ENCODE data around the gene PAPPA. TPM values are rescaled to one million over a fixed set of nuclear protein-coding genes. Genes with fewer than 3 reads are reported as not detected.

The PAPPA gene
- total RNA-seq, 1 experiment from 2014 or later, result 0.17 TPM

- no peak overlapping the region for H4K91ac ChIP-seq (ENCODE audit: insufficient read length, low read depth, low read length)
- H2BK12ac ChIP-seq (ENCODE audit: insufficient read length, low read depth, low read length), result no peak overlapping the region
- no peak overlapping the region for H3K9ac ChIP-seq (ENCODE audit: extremely low read depth, insufficient read length, low read length)
- H3K4me1 Mint-ChIP-seq, result peaks cover 4 to 10% of the 10 kb centered on the region in 2 experiments; a peak in 3 of 4 replicates
- H3K27me3 Mint-ChIP-seq (ENCODE audit: low read depth), result peaks cover 12% of the 10 kb centered on the region
- H3K27me3 ChIP-seq (ENCODE audit: insufficient read depth, low read length), result no peaks in the 10 kb centered on the region
- no peak overlapping the region for H3K4me3 Mint-ChIP-seq
- H3K56ac ChIP-seq (ENCODE audit: insufficient read length, low read depth, low read length), result no peak overlapping the region
- H4K5ac ChIP-seq (ENCODE audit: insufficient read length, low read depth, low read length), result no peak overlapping the region
- no peak overlapping the region for H2BK20ac ChIP-seq (ENCODE audit: low read depth, low read length, poor library complexity, severe bottlenecking)
- no peak overlapping the region for H2BK120ac ChIP-seq (ENCODE audit: low read depth, low read length, poor library complexity, severe bottlenecking)
- no peaks in the 10 kb centered on the region for H3K79me1 ChIP-seq (ENCODE audit: insufficient read depth, low read depth, low read length, poor library complexity, severe bottlenecking)
- H3K27ac Mint-ChIP-seq, result no peak overlapping the region; a peak in 1 of 7 replicates
- H4K20me1 ChIP-seq (ENCODE audit: control insufficient read depth, insufficient read depth, insufficient read length), result no peaks in the 10 kb centered on the region
- no peak overlapping the region for H3K18ac ChIP-seq (ENCODE audit: insufficient read length, low read depth, low read length)
- H3K36me3 Mint-ChIP-seq (ENCODE audit: insufficient read depth in 1 of 3, low read depth in 3 of 3), result no peaks in the 10 kb centered on the region
- H2BK15ac ChIP-seq (ENCODE audit: low read depth, low read length), result no peak overlapping the region
- H4K8ac ChIP-seq (replicated peaks; ENCODE audit: insufficient read length, low read depth, low read length), result no peak overlapping the region
- H2AK5ac ChIP-seq (ENCODE audit: insufficient read length, low read length), result no peak overlapping the region
- no CpG with 5 or more reads among the region's 6 CpGs for WGBS (ENCODE audit: extremely low coverage, insufficient read length, low lambda C conversion rate)
- H3K23ac ChIP-seq (ENCODE audit: insufficient read length, low read depth, low read length), result no peak overlapping the region
- no peaks in the 10 kb centered on the region for H3K4me1 ChIP-seq (ENCODE audit: insufficient read depth, low read length)
- no peak overlapping the region for H3T11ph ChIP-seq (ENCODE audit: low read length)
- H3K4ac ChIP-seq (ENCODE audit: low read depth, low read length), result no peak overlapping the region
- H3K9me3 Mint-ChIP-seq, result no peaks in the 10 kb centered on the region
- no peak for TF ChIP-seq CTCF (conservative IDR thresholded peaks at IDR 0.05)
- DNase-seq, result no peak
- no peaks in the 10 kb centered on the region for H3K79me2 ChIP-seq (ENCODE audit: insufficient read depth, low read length)
- H3K27ac ChIP-seq (ENCODE audit: insufficient read length, low read depth, low read length), result no peak overlapping the region
- H3K9me3 ChIP-seq (ENCODE audit: control insufficient read depth, low read depth, low read length), result no peaks in the 10 kb centered on the region
- no peak overlapping the region; the same call in 1 of the 2 replicates for H3K14ac ChIP-seq (ENCODE audit: insufficient read depth, low read length)
- no peak overlapping the region for H2BK5ac ChIP-seq (ENCODE audit: insufficient read length, low read length)
- no peak overlapping the region for H2AFZ ChIP-seq (ENCODE audit: low read length)
- H3K23me2 ChIP-seq (ENCODE audit: insufficient read length, low read depth, low read length, poor library complexity, severe bottlenecking), result no peaks in the 10 kb centered on the region
- H3K4me2 ChIP-seq (ENCODE audit: insufficient read depth, insufficient read length, low read length), result no peak overlapping the region
Observed at GRCh38 chr9:116190637-116191396, 37.2 kb downstream of the PAPPA start.

Data from H9 (cell line).